GM15510 (cell line): ENCODE results near the gene SNX9.

Source experiments
- POLR2A ChIP-seq: IDR thresholded peaks from 3 replicates; pipeline ENCODE4 v1.6.1; 2011; ENCODE audit warnings: borderline replicate concordance; ENCODE audit not compliant: insufficient read length; ENCODE audit errors: extremely low read depth

SNX9 gene

DNA sequence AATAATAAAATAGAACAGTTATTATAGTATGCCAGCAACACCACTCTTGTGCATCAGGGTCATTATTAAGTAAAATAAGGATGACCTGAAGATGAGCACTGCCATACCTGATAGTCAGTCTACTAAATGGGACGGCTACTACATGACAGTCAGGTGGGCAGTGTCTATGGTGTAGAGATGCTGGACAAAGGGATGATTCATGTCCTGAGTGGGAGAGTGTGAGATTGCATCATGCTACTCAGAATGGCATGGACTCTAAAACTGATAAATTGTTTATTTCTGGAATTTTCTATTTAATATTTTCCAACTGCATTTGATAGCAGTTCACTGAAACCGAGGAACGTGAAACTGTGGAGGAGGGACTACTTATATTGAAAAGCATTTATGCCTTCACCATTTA is 38.8 kb downstream of the SNX9 start:
- TF ChIP-seq POLR2A = no peak

DNA sequence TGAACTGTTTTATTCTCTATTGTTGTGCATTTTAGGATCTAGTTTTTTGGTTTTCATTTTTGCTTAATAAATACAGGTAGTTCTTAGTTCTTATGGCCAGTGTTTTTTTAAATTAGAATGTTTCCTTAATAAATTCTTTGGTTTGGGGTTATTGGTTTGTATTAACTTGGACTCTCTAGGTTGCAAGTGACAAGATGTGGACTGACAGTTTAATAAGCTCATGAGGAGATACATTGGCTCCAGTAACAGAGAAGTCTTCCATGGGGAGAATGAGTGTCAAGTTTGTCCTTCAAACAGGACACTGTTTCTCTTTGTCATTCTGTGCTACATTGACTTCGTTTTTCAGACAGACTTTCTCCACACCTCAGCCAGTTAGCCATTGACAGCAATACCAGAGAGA is 39.7 kb downstream of the SNX9 start:
- no peak for TF ChIP-seq POLR2A

DNA sequence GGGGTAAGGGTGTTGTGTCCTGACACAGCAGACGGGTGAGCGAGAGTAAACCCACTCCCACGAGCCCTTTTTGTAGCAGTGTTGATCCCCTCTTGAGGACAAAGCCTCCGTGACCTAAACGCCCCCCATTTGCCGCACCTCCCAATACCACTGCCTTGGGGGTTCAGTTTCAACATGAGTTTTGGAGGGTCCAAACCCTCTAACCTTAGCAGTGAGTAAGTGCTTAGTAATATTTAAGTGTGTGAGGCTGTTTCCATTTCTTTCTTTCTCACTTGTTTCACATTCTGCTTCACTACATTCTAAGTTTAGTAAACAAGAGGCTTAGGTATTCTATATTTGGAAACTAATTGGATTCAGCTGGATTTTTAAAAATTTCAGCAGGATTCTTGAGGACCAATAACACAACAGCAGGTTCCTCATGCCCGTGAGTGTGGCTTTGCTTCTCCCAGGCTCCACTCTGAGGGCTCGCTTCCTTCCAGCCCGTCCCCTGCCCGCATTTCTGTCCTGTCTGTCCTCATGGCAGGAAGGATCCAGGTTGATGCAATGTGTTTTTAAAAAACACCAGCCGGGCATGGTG is 41.2 kb downstream of the SNX9 start:
- TF ChIP-seq POLR2A = no peak

DNA sequence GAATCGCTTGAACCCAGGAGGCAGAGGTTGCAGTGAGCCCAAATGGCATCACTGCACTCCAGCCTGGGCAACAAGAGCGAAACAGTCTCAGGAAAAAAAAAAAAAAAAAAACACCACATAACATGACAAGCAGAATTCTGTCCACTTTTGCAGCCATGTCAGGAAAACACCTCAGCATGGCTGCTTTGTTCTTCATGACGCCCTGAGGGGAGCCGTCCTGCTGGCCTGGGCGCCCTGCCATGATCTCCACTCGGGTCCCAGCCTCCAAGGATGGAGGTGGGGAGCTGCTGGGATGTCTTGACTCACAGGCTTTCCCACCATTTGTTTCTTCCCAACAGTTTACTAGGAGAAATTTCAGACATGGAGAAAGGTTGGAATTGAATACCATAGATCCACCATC is 42.2 kb downstream of the SNX9 start:
- TF ChIP-seq POLR2A = no peak

DNA sequence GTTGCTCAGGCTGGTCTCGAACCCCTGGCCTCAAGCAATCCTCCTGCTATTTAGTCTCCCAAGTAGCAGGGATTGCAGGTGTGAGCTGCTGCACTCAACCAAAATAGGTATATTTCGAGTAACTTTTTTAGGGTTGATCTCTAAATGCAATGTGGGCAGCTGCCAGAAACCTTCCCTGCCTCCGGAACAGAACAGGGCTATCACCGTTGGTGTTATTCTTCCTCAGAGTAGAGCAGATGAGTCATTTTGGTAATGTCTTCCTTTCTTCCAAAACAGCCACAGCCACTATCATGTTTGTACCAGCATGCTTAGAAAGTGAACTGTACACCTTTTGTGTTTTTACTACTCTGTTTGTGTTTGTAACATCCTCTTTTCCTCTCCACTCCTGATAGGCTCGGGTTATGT is 44.1 kb downstream of the SNX9 start:
- no peak for TF ChIP-seq POLR2A

DNA sequence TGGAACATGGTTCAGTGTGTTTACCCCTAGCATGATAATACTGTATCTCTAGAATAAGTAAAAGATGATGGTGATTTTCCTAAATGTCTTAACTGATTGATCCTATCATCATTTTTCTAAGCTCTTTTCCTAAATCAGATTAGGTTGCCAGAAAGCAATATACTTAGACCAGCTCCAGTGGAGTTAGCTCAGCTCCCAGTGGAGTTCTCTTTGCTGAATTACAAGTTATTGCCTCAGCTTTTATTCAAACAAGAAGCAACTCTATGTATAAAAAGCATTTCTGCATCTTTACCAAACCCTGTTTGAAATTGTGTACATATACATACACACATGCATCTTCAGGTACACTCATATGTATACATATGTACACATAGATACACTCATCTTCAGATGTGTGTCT is 44.9 kb downstream of the SNX9 start:
- TF ChIP-seq POLR2A = no peak

DNA sequence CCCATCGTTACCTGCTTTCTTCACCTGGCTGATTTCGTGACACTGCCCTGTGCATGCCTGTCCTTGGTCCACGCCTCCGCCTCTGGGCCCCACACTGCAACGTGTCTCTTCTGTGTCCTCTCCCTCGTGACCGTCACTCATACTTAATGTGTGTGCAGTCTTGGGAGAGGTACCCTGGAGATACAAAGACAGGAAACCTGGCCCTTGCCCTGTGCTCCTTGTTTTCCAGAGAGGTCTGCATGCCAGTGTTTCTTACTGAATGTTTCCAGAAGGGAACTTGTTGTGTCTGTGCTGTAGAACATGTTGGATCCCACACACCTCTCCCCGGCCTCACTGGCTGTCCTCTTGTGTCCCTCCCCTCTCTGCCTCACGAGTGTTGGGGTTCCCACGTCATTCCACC is 45.8 kb downstream of the SNX9 start:
- no peak for TF ChIP-seq POLR2A

DNA sequence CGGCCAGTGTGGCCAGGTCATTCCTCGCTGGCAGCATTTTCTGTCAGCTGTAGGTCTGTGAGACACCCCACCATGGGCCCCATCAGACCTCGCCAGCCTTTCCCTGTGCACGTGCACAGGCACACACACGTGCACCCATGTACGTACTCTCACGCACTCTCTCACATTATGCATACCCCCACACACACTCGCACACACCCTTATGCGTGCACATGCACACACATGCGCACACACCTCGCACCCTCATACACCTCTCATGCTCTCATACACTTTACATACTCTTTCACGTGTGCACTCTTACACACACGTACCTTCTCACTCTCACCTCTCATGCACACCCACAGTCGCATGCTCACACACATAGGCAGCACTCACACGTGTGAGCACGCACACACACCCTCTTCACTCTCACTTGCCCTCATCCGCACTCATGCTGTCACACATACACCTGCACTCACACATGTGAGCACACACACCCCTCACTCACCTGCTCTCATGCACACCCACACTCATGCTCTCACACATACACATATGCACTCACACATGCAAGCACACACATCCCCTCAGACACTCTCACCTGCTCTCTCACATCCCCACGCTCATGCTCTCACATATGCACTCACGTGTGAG is 46.7 kb downstream of the SNX9 start:
- TF ChIP-seq POLR2A = no peak

DNA sequence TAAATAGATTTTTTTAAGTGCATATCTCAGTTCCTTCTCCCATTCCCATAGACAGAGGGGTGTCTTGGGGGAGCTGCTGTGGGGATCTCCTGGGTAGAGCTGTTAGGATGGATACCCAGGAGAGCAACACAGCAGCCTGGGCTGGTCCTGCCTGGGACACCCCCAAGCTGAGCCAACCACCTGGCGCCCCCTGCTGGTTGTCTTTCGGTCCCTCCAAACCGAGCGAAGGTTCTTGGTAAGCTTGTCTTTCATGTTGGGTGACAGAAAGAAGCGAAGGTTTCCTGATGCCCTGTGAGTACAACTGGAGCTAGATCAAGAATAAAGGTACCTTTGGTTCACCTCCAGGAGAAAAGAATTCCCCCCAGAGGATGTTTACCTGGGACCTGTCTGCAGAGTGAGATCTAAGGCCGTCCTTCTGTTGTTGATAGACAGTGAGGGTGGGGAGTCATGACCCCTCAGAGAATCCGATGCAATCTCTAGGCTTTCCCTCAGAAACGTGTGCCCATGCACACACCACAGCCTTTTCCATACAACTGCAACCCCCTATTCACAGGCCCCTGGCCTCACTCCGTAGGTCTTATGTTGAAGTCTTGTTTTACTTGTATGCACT is 50.8 kb downstream of the SNX9 start:
- no peak for TF ChIP-seq POLR2A

DNA sequence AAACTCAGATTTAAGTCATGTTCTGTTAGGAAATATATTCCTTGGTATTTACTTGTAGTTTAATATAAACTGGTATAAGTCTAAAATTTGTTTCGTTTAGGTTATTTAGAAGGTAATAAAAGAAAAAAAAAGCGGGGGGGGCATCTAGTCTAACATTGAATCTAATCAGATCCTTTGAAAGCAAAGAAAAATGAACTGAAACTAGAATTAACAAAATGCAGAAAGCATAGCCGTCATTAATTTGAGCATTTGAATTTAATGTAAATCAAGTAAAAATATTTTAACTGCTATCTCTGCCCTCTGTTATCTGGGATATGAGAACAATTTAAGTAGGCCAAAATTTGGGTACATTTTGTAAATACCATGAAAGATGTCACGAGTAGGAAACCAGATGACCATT is 54.1 kb downstream of the SNX9 start:
- TF ChIP-seq POLR2A = no peak

DNA sequence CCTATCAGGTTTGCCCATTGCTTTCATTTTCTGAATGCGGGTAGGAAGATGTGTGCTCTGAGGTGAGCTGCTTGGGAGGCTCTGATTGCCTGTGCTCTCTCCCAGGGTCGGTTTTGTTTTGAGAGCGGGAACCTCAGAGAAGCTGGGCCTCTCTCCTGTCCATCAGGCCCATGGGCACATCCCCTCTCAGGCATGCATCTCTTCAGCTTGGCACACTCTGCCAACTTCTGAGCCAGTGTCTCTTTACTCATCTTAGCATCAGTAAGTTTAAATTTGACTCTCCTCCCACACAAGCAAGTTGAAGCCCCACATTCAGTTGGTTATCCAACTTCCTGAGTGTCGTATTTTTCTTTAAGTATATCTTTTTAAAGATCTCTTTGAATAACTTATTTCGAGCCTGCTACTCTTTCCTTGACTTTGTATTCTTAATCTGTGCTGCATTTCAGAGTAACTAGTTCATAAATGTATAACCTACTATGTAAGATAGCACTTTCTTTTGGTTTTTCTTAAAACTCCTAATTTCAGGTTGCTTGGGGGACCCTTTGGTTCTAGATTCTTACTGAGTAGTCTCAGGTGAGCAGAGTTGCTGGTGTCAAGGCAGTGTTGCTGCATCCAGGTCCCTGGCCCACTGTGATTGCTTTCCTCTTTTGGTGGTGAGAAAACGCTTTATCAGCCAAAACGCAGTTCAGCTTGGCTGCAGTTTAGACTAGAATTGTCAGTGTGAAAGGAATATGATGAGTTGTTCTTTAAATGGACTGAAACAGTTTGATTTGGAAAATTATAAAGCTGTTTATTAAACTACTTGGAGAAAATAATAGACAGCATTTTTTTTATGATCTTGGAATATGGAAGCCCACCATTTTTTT is 54.8 kb downstream of the SNX9 start:
- TF ChIP-seq POLR2A = no peak

DNA sequence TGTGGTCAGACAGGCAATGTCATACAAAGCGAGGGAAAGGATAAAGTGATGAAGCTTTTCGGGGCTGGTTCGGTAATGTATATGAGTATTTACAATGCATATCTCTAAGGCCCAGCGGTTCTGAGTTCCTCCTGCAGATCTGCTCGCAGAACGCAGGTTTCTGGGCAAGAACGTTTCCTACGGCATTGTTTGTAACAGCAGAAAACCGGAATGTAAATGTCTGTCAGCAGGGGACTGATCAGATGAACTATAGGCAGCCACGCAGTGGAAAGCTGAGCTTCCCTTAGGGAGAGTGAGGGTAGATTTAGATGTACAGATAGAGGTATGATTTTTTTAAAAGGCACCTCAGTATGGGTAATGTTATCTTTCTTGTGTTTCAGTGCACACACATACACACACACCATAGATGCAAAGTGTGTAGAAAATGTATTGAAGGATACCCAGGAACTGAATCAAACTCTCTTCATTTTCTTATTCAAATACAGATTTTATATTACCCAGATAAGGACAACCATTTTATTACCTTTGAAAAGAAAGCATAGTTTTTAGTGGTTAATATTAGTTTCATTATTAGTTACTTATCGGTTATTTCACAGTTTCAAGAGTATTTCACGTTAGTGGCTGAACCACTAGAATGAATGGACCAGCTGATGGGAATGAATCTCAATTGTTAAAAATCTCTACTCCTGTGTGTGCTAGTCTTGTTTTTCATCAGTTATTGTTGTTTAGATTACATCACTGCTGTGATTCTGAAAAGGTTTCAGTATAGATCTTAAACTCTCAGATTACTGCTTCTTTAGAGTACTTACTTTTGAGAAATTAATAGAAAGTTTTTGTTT is 56.2 kb downstream of the SNX9 start:
- no peak for TF ChIP-seq POLR2A

DNA sequence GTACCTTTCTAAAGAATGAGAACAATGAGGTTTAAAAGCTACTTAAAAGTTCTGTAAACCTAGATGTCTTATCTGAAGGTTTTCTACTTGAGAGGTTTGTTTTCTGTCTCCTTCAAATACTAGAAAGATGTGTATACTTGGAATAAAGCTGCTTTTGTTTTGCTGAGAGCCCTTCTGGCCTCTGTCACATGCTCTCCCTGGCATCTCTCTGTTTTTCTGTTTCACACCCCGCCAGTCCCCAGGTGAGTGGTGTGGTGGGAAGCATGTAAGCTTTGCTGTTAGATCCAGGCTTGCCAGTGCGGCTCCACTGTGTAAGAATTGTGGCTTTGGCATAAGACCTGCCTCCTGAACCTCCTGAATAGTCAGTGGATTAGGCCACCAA is 56.8 kb downstream of the SNX9 start:
- no peak for TF ChIP-seq POLR2A

DNA sequence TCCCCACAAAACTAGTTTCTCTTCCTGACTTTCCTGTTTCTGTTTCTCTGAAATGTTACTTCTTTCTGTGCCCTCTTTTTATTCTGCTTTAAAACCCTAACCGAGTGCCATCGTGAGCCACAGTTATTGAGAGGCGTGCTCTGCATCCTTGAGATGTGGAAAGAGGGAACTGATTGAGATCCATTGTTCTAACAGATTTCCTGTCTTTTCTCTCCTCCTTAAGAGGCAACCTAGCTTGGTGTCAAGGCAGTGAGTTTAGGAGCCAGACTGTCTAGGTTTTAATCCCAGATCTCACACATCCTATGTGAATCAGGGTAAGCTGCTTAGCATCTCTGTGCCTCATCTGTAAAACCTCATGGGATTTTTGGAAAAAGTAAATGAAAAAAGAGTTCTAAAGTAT is 57.5 kb downstream of the SNX9 start:
- TF ChIP-seq POLR2A = no peak

DNA sequence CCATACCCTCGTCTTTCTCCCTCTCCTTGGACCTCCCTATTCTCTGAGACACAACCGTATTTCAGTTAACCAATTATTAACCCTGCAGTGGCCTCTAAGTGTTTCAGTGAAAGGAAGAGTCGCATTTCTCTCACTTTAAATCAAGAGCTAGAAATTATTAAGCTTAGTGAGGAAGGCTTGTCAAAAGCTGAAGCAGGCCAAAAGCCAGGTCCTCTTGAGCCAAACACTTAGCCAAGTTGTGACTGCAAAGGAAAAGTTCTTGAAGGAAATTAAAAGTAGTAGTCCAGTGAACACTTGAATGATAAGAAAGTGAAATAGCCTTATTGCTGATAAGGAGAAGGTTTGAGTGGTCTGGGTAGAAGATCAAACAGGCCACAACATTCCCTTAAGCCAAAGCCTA is 58.3 kb downstream of the SNX9 start:
- TF ChIP-seq POLR2A = no peak

DNA sequence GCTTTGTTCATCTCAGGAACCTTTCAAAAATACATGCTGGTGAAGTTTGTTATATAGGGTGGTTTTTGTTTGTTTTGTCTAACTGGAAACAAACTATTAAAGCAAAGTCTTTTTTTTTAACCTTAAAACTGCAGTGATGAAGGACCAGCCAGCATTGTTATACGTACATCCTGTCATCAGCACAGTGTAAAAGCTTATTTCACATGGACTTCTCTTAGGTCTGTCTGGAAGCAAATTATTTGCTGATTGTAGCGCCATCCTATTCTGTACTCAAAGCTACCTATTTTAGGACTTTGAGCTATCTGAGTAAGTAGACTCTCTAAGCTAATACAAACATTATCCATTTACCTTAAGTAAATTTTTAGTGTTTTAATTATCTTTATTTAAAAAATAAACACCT is 61.7 kb downstream of the SNX9 start:
- TF ChIP-seq POLR2A = no peak
